ENCODE measurements around the gene PRKN.

The PRKN gene

DNA sequence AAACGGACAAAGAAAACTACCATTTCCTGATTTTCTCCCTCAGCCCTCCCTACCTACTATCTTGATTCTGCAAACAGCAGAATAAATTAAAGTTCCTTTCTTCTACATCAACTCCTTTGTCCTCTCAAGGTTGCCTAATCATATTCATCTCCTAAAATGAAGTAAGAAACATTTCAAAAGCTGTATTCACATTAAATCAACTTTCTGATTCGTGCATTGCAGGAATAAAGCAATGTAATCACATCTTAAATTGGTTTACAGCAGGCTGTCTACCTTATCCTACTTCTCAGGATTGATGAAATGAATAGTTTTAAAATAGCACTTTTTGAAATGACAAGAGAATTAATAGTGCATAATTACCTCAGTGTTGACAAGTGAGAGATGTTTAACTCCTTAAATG, 25.1 kb downstream of the PRKN start (continued):
- TF ChIP-seq, protein P1, sequence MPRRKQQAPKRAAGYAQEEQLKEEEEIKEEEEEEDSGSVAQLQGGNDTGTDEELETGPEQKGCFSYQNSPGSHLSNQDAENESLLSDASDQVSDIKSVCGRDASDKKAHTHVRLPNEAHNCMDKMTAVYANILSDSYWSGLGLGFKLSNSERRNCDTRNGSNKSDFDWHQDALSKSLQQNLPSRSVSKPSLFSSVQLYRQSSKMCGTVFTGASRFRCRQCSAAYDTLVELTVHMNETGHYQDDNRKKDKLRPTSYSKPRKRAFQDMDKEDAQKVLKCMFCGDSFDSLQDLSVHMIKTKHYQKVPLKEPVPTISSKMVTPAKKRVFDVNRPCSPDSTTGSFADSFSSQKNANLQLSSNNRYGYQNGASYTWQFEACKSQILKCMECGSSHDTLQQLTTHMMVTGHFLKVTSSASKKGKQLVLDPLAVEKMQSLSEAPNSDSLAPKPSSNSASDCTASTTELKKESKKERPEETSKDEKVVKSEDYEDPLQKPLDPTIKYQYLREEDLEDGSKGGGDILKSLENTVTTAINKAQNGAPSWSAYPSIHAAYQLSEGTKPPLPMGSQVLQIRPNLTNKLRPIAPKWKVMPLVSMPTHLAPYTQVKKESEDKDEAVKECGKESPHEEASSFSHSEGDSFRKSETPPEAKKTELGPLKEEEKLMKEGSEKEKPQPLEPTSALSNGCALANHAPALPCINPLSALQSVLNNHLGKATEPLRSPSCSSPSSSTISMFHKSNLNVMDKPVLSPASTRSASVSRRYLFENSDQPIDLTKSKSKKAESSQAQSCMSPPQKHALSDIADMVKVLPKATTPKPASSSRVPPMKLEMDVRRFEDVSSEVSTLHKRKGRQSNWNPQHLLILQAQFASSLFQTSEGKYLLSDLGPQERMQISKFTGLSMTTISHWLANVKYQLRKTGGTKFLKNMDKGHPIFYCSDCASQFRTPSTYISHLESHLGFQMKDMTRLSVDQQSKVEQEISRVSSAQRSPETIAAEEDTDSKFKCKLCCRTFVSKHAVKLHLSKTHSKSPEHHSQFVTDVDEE (CRISPR knock-in tag; IDR thresholded peaks at IDR 0.05), result no peak
- TF ChIP-seq, protein P2, sequence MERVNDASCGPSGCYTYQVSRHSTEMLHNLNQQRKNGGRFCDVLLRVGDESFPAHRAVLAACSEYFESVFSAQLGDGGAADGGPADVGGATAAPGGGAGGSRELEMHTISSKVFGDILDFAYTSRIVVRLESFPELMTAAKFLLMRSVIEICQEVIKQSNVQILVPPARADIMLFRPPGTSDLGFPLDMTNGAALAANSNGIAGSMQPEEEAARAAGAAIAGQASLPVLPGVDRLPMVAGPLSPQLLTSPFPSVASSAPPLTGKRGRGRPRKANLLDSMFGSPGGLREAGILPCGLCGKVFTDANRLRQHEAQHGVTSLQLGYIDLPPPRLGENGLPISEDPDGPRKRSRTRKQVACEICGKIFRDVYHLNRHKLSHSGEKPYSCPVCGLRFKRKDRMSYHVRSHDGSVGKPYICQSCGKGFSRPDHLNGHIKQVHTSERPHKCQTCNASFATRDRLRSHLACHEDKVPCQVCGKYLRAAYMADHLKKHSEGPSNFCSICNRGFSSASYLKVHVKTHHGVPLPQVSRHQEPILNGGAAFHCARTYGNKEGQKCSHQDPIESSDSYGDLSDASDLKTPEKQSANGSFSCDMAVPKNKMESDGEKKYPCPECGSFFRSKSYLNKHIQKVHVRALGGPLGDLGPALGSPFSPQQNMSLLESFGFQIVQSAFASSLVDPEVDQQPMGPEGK (CRISPR knock-in tag; IDR thresholded peaks at IDR 0.05; ENCODE audit: borderline replicate concordance), result no peak
- TF ChIP-seq ZNF70 (CRISPR knock-in tag; IDR thresholded peaks at IDR 0.05) (no peak), ZNF8 (CRISPR knock-in tag; IDR thresholded peaks at IDR 0.05) (no peak), ZFP3 (CRISPR knock-in tag; IDR thresholded peaks at IDR 0.05) (no peak)

DNA sequence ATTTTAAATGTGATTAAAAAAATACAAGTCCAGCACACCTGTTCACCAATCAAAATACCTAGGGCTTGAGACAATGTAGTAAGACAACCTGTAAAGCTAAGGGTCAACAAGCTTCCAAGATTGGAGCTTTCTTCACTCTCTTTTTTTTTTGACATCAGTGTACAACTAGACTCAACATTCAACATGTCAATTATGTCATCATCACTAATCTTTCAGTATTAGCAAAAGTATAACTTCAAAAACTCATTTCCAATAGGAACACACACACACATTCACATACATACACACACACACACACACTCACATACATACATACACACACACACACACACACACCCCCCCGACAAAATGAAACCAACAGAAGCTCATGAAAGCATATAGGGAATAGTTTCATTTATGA, 26.0 kb downstream of the PRKN start:
- ATAC-seq, result no peak
- TF ChIP-seq ZNF8 (CRISPR knock-in tag; IDR thresholded peaks at IDR 0.05), result no peak
- no peak for TF ChIP-seq ZNF70 (CRISPR knock-in tag; IDR thresholded peaks at IDR 0.05)
- no peak for TF ChIP-seq ISL1 (CRISPR knock-in tag; IDR thresholded peaks at IDR 0.05)
- no peak for TF ChIP-seq PPARA (CRISPR knock-in tag; IDR thresholded peaks at IDR 0.05; ENCODE audit: borderline replicate concordance)
- TF ChIP-seq, protein P1 (CRISPR knock-in tag; IDR thresholded peaks at IDR 0.05), result no peak
- no peak for TF ChIP-seq TCF4 (CRISPR knock-in tag; IDR thresholded peaks at IDR 0.05; ENCODE audit: borderline replicate concordance)
- TF ChIP-seq, protein P3, sequence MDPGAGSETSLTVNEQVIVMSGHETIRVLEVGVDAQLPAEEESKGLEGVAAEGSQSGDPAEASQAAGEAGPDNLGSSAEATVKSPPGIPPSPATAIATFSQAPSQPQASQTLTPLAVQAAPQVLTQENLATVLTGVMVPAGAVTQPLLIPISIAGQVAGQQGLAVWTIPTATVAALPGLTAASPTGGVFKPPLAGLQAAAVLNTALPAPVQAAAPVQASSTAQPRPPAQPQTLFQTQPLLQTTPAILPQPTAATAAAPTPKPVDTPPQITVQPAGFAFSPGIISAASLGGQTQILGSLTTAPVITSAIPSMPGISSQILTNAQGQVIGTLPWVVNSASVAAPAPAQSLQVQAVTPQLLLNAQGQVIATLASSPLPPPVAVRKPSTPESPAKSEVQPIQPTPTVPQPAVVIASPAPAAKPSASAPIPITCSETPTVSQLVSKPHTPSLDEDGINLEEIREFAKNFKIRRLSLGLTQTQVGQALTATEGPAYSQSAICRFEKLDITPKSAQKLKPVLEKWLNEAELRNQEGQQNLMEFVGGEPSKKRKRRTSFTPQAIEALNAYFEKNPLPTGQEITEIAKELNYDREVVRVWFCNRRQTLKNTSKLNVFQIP (CRISPR knock-in tag; IDR thresholded peaks at IDR 0.05; ENCODE audit: borderline replicate concordance, low read depth), result no peak
- no peak for TF ChIP-seq OSR1 (CRISPR knock-in tag; IDR thresholded peaks at IDR 0.05)
- no peak for TF ChIP-seq ARNTL (CRISPR knock-in tag; IDR thresholded peaks at IDR 0.05; ENCODE audit: borderline replicate concordance, low read depth)
- TF ChIP-seq, protein P4, sequence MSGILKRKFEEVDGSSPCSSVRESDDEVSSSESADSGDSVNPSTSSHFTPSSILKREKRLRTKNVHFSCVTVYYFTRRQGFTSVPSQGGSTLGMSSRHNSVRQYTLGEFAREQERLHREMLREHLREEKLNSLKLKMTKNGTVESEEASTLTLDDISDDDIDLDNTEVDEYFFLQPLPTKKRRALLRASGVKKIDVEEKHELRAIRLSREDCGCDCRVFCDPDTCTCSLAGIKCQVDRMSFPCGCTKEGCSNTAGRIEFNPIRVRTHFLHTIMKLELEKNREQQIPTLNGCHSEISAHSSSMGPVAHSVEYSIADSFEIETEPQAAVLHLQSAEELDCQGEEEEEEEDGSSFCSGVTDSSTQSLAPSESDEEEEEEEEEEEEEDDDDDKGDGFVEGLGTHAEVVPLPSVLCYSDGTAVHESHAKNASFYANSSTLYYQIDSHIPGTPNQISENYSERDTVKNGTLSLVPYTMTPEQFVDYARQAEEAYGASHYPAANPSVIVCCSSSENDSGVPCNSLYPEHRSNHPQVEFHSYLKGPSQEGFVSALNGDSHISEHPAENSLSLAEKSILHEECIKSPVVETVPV (CRISPR knock-in tag; IDR thresholded peaks at IDR 0.05), result no peak
- TF ChIP-seq ZFP3 (CRISPR knock-in tag; IDR thresholded peaks at IDR 0.05), result no peak
- no peak for TF ChIP-seq ZC3H10 (CRISPR knock-in tag; IDR thresholded peaks at IDR 0.05)
- TF ChIP-seq TOX (CRISPR knock-in tag; IDR thresholded peaks at IDR 0.05; ENCODE audit: borderline replicate concordance), result no peak
- TF ChIP-seq, protein P5, sequence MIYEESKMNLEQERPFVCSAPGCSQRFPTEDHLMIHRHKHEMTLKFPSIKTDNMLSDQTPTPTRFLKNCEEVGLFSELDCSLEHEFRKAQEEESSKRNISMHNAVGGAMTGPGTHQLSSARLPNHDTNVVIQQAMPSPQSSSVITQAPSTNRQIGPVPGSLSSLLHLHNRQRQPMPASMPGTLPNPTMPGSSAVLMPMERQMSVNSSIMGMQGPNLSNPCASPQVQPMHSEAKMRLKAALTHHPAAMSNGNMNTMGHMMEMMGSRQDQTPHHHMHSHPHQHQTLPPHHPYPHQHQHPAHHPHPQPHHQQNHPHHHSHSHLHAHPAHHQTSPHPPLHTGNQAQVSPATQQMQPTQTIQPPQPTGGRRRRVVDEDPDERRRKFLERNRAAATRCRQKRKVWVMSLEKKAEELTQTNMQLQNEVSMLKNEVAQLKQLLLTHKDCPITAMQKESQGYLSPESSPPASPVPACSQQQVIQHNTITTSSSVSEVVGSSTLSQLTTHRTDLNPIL (CRISPR knock-in tag; IDR thresholded peaks at IDR 0.05; ENCODE audit: low read depth), result no peak
- TF ChIP-seq BACH2 (CRISPR knock-in tag; IDR thresholded peaks at IDR 0.05; ENCODE audit: borderline replicate concordance), result no peak
- TF ChIP-seq ESRRG (CRISPR knock-in tag; IDR thresholded peaks at IDR 0.05), result no peak
- TF ChIP-seq, protein P2 (CRISPR knock-in tag; IDR thresholded peaks at IDR 0.05; ENCODE audit: borderline replicate concordance), result no peak

All from SK-N-SH treated with all-trans-retinoic acid at 6 μM for 48 hours (cell line).